ENCODE measurements around the gene KRT9. TPM values are rescaled to one million over a fixed set of nuclear protein-coding genes. Genes with fewer than 3 reads are reported as not detected.

Gene KRT9
- total and polyA plus RNA-seq, 10 of the 15 experiments (the other 5 are each of a cell fraction or from before 2014, with no cell fraction given), result not detected

DNA sequence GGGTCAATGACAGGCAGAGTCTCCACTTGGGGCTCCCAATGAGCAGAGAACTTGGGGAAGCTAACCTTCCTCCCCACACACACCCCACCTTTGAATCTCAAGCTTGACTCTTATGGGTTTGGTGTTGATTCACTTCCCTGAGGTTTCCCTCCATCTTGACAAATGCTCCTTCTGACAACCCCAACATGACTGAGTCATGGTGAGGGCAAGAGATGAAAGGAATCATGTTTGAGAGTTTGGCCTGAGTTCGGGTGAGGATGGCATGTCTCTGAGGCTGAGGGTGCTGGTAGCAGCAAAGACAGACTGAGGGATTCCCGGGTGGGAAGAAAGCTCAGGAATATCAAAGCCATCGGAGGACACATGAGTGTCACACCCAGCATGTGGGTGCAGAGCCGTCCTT lies 18.7 kb downstream of the KRT9 start:
- Histone ChIP-seq H3K36me3 (ENCODE audit: control insufficient read depth in 2 of 2, insufficient read depth in 2 of 2, low read length in 1 of 2) (no peaks in the 10 kb centered on the region), H3K27ac (ENCODE audit: control insufficient read depth, insufficient read depth) (no peak overlapping the region), H3K9me3 (replicated peaks; ENCODE audit: control insufficient read depth, insufficient read depth, low read length) (no peaks in the 10 kb centered on the region), H3K4me3 (no peak overlapping the region), H3K27me3 (replicated peaks in 1 of 2; ENCODE audit: control insufficient read depth in 2 of 2, insufficient read depth in 2 of 2, low read length in 1 of 2) (no peaks in the 10 kb centered on the region; a peak in 3 of 4 replicates), H2AFZ (ENCODE audit: control insufficient read depth, low read depth, low read length) (no peak overlapping the region), H3K4me1 (ENCODE audit: control insufficient read depth, insufficient read depth, low read length) (no peaks in the 10 kb centered on the region), H3K79me2 (ENCODE audit: control insufficient read depth, insufficient read depth, low read length) (no peaks in the 10 kb centered on the region), H4K20me1 (ENCODE audit: control insufficient read depth, insufficient read depth) (no peaks in the 10 kb centered on the region), H3K9ac (ENCODE audit: control insufficient read depth, insufficient read depth, low read length) (no peak overlapping the region), H3K4me2 (ENCODE audit: control insufficient read depth, insufficient read depth) (no peak overlapping the region)
- ChIA-PET RAD21 (ENCODE audit: unreplicated experiment) (interaction anchor here (1.0 to 1.7 kb wide), 3 partner anchors 8 to 110 kb away, joined by 3 to 4 read pairs (median 4); no protein-coding TSS in a partner anchor), SMC1A (ENCODE audit: uncharacterized antibody, unreplicated experiment) (interaction anchor here (0.6 to 1.2 kb wide), 3 partner anchors 19 to 1005 kb away, joined by 3 read pairs; no protein-coding TSS in a partner anchor), CTCF (interaction anchor here (0.7 to 6.3 kb wide), 2 partner anchors 95 to 111 kb away, joined by 3 to 146 read pairs; no protein-coding TSS in a partner anchor), POLR2A (no interaction called here)
- intact Hi-C loops (cut with micrococcal nuclease; ENCODE audit: unreplicated experiment), result no loop called here
- ATAC-seq (no peak), DNase-seq (ENCODE audit: low read depth, low spot score) (no peak), FAIRE-seq (no peak)
- in situ Hi-C loops (cut with MboI), result no loop called here
- WGBS (ENCODE audit: insufficient coverage, insufficient replicate concordance, low lambda C conversion rate, missing lambda C conversion rate), result 9% methylated on average over 4 of the region's 4 CpGs
- BruUV-seq (replicated peaks), result no TSS peak
- no peak for TF ChIP-seq JUNB (IDR thresholded peaks at IDR 0.05)
- no peak for TF ChIP-seq EZH2 (IDR thresholded peaks at IDR 0.05; ENCODE audit: borderline replicate concordance, control insufficient read depth, low read depth, low read length)
- no peak for TF ChIP-seq NFYA (IDR thresholded peaks at IDR 0.05; ENCODE audit: borderline replicate concordance, low read depth, low read length)
- no peak for TF ChIP-seq TCF12 (IDR thresholded peaks at IDR 0.05; ENCODE audit: low read depth, low read length)
- TF ChIP-seq STAT1 (conservative IDR thresholded peaks at IDR 0.05), result no peak

DNA sequence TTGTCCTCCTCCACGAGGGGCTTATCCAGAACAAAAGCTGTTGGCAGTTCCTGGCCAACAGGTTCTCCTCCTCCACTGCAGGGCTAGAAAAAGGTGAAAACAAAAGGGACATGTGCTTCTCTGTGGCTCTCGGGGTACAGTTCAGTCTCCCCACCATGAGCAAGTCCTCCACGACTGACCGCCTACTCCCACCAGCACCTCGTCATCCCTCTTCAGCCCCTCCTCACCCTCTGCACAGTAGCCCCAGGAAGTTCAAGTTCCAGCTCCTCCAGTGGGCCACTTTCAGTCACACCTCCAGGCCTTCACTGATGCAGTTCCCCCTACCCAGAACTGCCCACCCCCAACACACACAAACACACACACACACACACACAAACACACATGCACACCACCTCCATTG lies 19.4 kb downstream of the KRT9 start:
- WGBS (ENCODE audit: insufficient coverage, insufficient replicate concordance, low lambda C conversion rate, missing lambda C conversion rate), result 20% methylated on average over 5 of the region's 5 CpGs
- in situ Hi-C loops (cut with MboI), result no loop called here
- Histone ChIP-seq H3K4me2 (ENCODE audit: control insufficient read depth, insufficient read depth) (no peak overlapping the region), H3K79me2 (ENCODE audit: control insufficient read depth, insufficient read depth, low read length) (no peaks in the 10 kb centered on the region), H3K9me3 (replicated peaks; ENCODE audit: control insufficient read depth, insufficient read depth, low read length) (no peaks in the 10 kb centered on the region), H2AFZ (ENCODE audit: control insufficient read depth, low read depth, low read length) (no peak overlapping the region), H3K27me3 (replicated peaks in 1 of 2; ENCODE audit: control insufficient read depth in 2 of 2, insufficient read depth in 2 of 2, low read length in 1 of 2) (no peaks in the 10 kb centered on the region; a peak in 3 of 4 replicates), H3K36me3 (ENCODE audit: control insufficient read depth in 2 of 2, insufficient read depth in 2 of 2, low read length in 1 of 2) (no peaks in the 10 kb centered on the region), H4K20me1 (ENCODE audit: control insufficient read depth, insufficient read depth) (no peaks in the 10 kb centered on the region), H3K27ac (ENCODE audit: control insufficient read depth, insufficient read depth) (no peak overlapping the region), H3K9ac (ENCODE audit: control insufficient read depth, insufficient read depth, low read length) (no peak overlapping the region), H3K4me1 (ENCODE audit: control insufficient read depth, insufficient read depth, low read length) (no peaks in the 10 kb centered on the region), H3K4me3 (no peak overlapping the region)
- ChIA-PET SMC1A (ENCODE audit: uncharacterized antibody, unreplicated experiment) (interaction anchor here (4.9 to 5.3 kb wide), 2 partner anchors 95 to 111 kb away, joined by 33 to 34 read pairs; no protein-coding TSS in a partner anchor), CTCF (interaction anchor here (5.4 to 6.3 kb wide), 2 partner anchors 96 to 112 kb away, joined by 133 to 146 read pairs; no protein-coding TSS in a partner anchor), RAD21 (ENCODE audit: unreplicated experiment) (interaction anchor here (1.0 to 1.7 kb wide), 3 partner anchors 7 to 110 kb away, joined by 3 to 4 read pairs (median 4); no protein-coding TSS in a partner anchor), POLR2A (no interaction called here)
- BruUV-seq (replicated peaks), result no TSS peak
- no peak for FAIRE-seq
- ATAC-seq, result no peak
- DNase-seq (ENCODE audit: low read depth, low spot score), result no peak
- intact Hi-C loops (cut with micrococcal nuclease; ENCODE audit: unreplicated experiment), result no loop called here
- TF ChIP-seq ZNF217 (IDR thresholded peaks at IDR 0.05), result no peak
- TF ChIP-seq SP1 (IDR thresholded peaks at IDR 0.05; ENCODE audit: low read depth, low read length), result no peak
- no peak for TF ChIP-seq CREB1 (IDR thresholded peaks at IDR 0.05; ENCODE audit: low read depth)
- no peak for TF ChIP-seq RELA (IDR thresholded peaks at IDR 0.05; ENCODE audit: borderline replicate concordance, partially characterized antibody)
